ENCODE measurements around the gene PITPNB.

The PITPNB gene

DNA sequence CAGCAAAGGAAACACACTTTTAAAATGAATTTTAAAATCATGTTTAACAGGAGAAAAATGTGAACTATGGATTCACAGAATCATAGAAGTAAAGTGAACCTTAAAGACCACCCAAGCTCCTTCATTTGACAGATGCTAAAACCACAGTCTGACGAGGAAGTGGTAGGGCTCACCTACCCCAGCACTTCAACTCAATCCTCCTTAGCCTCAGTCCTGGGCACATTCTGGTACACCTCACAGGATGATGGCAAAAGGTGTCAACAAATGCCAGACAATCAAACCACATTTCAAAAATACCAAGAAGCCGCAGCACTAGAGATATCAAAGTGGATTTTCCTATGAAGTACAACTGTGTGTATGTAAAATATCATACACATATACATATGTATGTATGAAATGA, 43.1 kb downstream of the PITPNB start:
- no peak for ATAC-seq
- TF ChIP-seq, protein P1, sequence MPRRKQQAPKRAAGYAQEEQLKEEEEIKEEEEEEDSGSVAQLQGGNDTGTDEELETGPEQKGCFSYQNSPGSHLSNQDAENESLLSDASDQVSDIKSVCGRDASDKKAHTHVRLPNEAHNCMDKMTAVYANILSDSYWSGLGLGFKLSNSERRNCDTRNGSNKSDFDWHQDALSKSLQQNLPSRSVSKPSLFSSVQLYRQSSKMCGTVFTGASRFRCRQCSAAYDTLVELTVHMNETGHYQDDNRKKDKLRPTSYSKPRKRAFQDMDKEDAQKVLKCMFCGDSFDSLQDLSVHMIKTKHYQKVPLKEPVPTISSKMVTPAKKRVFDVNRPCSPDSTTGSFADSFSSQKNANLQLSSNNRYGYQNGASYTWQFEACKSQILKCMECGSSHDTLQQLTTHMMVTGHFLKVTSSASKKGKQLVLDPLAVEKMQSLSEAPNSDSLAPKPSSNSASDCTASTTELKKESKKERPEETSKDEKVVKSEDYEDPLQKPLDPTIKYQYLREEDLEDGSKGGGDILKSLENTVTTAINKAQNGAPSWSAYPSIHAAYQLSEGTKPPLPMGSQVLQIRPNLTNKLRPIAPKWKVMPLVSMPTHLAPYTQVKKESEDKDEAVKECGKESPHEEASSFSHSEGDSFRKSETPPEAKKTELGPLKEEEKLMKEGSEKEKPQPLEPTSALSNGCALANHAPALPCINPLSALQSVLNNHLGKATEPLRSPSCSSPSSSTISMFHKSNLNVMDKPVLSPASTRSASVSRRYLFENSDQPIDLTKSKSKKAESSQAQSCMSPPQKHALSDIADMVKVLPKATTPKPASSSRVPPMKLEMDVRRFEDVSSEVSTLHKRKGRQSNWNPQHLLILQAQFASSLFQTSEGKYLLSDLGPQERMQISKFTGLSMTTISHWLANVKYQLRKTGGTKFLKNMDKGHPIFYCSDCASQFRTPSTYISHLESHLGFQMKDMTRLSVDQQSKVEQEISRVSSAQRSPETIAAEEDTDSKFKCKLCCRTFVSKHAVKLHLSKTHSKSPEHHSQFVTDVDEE (CRISPR knock-in tag; IDR thresholded peaks at IDR 0.05), result no peak
- TF ChIP-seq TCF4 (CRISPR knock-in tag; IDR thresholded peaks at IDR 0.05; ENCODE audit: borderline replicate concordance) (no peak), TOX (CRISPR knock-in tag; IDR thresholded peaks at IDR 0.05; ENCODE audit: borderline replicate concordance) (no peak), ZNF8 (CRISPR knock-in tag; IDR thresholded peaks at IDR 0.05) (no peak), ZFP30 (CRISPR knock-in tag; IDR thresholded peaks at IDR 0.05) (no peak), ISL1 (CRISPR knock-in tag; IDR thresholded peaks at IDR 0.05) (no peak), ARNTL (CRISPR knock-in tag; IDR thresholded peaks at IDR 0.05; ENCODE audit: borderline replicate concordance, low read depth) (no peak), ZNF70 (CRISPR knock-in tag; IDR thresholded peaks at IDR 0.05) (no peak)
- TF ChIP-seq, protein P2, sequence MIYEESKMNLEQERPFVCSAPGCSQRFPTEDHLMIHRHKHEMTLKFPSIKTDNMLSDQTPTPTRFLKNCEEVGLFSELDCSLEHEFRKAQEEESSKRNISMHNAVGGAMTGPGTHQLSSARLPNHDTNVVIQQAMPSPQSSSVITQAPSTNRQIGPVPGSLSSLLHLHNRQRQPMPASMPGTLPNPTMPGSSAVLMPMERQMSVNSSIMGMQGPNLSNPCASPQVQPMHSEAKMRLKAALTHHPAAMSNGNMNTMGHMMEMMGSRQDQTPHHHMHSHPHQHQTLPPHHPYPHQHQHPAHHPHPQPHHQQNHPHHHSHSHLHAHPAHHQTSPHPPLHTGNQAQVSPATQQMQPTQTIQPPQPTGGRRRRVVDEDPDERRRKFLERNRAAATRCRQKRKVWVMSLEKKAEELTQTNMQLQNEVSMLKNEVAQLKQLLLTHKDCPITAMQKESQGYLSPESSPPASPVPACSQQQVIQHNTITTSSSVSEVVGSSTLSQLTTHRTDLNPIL (CRISPR knock-in tag; IDR thresholded peaks at IDR 0.05; ENCODE audit: low read depth), result no peak
- TF ChIP-seq, protein P3, sequence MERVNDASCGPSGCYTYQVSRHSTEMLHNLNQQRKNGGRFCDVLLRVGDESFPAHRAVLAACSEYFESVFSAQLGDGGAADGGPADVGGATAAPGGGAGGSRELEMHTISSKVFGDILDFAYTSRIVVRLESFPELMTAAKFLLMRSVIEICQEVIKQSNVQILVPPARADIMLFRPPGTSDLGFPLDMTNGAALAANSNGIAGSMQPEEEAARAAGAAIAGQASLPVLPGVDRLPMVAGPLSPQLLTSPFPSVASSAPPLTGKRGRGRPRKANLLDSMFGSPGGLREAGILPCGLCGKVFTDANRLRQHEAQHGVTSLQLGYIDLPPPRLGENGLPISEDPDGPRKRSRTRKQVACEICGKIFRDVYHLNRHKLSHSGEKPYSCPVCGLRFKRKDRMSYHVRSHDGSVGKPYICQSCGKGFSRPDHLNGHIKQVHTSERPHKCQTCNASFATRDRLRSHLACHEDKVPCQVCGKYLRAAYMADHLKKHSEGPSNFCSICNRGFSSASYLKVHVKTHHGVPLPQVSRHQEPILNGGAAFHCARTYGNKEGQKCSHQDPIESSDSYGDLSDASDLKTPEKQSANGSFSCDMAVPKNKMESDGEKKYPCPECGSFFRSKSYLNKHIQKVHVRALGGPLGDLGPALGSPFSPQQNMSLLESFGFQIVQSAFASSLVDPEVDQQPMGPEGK (CRISPR knock-in tag; IDR thresholded peaks at IDR 0.05; ENCODE audit: borderline replicate concordance), result no peak

DNA sequence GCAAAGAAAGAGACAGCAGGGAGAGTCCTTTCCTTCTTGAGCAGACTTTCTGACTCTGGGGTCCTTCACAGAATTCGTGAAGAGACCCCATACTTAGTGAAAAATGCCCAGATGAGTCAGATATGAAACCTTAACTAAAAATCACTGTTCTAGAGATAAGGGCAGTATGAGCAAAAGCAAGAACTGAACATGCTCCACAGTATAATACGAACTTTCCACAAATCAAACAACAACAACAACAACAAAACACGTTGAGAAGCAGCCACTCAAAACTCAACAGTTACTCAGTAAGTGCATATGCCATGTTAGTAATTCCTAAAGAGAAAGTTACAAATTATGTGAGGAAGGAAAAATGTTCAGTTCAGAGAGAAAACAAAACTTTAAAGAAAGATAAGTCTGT, 44.3 kb downstream of the PITPNB start:
- no peak for ATAC-seq
- TF ChIP-seq SNAI2 (CRISPR knock-in tag; IDR thresholded peaks at IDR 0.05) (no peak), ARNTL (CRISPR knock-in tag; IDR thresholded peaks at IDR 0.05; ENCODE audit: borderline replicate concordance, low read depth) (no peak), CSDC2 (CRISPR knock-in tag; IDR thresholded peaks at IDR 0.05) (no peak)
- TF ChIP-seq, protein P2 (CRISPR knock-in tag; IDR thresholded peaks at IDR 0.05; ENCODE audit: low read depth), result no peak
- TF ChIP-seq, protein P4, sequence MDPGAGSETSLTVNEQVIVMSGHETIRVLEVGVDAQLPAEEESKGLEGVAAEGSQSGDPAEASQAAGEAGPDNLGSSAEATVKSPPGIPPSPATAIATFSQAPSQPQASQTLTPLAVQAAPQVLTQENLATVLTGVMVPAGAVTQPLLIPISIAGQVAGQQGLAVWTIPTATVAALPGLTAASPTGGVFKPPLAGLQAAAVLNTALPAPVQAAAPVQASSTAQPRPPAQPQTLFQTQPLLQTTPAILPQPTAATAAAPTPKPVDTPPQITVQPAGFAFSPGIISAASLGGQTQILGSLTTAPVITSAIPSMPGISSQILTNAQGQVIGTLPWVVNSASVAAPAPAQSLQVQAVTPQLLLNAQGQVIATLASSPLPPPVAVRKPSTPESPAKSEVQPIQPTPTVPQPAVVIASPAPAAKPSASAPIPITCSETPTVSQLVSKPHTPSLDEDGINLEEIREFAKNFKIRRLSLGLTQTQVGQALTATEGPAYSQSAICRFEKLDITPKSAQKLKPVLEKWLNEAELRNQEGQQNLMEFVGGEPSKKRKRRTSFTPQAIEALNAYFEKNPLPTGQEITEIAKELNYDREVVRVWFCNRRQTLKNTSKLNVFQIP (CRISPR knock-in tag; IDR thresholded peaks at IDR 0.05; ENCODE audit: borderline replicate concordance, low read depth), result no peak

DNA sequence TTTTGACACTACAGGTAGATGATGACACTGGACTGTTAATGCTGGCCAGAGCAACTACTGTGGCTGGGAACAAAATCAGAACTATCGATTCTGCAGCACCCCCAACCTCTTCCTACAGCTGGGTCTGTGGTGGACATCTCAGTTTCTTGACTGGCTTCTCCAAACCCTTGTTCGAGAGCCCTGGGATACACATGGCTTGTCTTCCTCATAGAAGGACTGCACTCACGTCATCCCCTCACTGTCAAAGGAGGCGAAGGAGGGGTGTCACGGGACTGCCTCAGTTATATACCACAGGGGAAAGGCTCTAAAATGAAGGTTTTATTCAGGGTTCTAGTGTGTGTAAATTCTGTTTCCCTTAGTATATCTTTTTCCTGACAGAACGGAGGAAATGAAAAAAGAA, 44.9 kb downstream of the PITPNB start:
- no peak for TF ChIP-seq ZNF565 (CRISPR knock-in tag; conservative IDR thresholded peaks at IDR 0.05; ENCODE audit: low read depth)
- no peak for ATAC-seq

DNA sequence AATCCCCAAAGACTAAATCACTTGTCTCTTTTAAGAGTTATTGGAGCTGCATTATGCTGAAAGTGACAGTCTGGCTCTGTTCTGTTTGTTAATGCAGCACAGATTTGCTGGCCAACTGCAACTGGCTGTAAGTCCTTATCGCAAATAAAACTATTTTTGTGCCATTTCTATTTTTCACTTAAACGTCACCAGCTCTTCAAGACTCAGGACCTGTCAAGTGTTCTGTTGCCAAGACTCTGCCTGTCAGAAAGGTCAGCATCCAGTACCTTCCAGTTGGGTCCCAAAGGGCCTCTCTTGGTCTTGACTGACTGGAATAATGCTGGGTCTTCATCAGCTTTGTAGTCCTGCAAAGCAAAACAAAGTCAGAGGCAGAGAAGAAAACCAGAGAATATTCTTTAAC, 45.6 kb downstream of the PITPNB start:
- no peak for TF ChIP-seq RARB (CRISPR knock-in tag; IDR thresholded peaks at IDR 0.05)
- TF ChIP-seq ZNF565 (CRISPR knock-in tag; conservative IDR thresholded peaks at IDR 0.05; ENCODE audit: low read depth), result no peak
- ATAC-seq, result no peak

DNA sequence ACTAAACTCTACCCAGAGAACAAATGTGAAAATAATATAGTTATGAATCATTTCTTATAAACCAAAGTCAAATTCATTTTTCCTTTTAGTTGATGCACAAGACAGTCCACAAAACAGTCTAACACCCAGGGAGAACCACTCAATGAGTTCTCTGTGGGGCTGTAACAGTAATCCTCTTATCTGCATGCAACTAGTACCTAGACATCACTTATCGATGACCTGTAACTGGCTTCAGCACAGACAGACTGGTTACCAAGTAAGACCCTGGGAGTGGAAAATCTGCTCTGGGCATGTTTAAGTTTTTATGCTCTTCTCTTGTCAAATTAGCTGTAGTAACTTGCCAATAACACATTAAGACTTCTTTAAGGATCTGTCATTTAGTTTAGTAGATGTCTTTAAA, 46.6 kb downstream of the PITPNB start:
- no peak for ATAC-seq
- TF ChIP-seq, protein P3 (CRISPR knock-in tag; IDR thresholded peaks at IDR 0.05; ENCODE audit: borderline replicate concordance), result no peak
- TF ChIP-seq, protein P4 (CRISPR knock-in tag; IDR thresholded peaks at IDR 0.05; ENCODE audit: borderline replicate concordance, low read depth), result no peak
- TF ChIP-seq TCF4 (CRISPR knock-in tag; IDR thresholded peaks at IDR 0.05; ENCODE audit: borderline replicate concordance) (no peak), ARNTL (CRISPR knock-in tag; IDR thresholded peaks at IDR 0.05; ENCODE audit: borderline replicate concordance, low read depth) (no peak), OSR1 (CRISPR knock-in tag; IDR thresholded peaks at IDR 0.05) (no peak), ZFP30 (CRISPR knock-in tag; IDR thresholded peaks at IDR 0.05) (no peak), GLIS3 (CRISPR knock-in tag; IDR thresholded peaks at IDR 0.05) (no peak), BACH2 (CRISPR knock-in tag; IDR thresholded peaks at IDR 0.05; ENCODE audit: borderline replicate concordance) (no peak)
- TF ChIP-seq, protein P5, sequence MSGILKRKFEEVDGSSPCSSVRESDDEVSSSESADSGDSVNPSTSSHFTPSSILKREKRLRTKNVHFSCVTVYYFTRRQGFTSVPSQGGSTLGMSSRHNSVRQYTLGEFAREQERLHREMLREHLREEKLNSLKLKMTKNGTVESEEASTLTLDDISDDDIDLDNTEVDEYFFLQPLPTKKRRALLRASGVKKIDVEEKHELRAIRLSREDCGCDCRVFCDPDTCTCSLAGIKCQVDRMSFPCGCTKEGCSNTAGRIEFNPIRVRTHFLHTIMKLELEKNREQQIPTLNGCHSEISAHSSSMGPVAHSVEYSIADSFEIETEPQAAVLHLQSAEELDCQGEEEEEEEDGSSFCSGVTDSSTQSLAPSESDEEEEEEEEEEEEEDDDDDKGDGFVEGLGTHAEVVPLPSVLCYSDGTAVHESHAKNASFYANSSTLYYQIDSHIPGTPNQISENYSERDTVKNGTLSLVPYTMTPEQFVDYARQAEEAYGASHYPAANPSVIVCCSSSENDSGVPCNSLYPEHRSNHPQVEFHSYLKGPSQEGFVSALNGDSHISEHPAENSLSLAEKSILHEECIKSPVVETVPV (CRISPR knock-in tag; IDR thresholded peaks at IDR 0.05), result no peak
